Thyroid gland (tissue), 4 donors: ENCODE measurements around the gene PAM.

ENCODE experiments used
- POLR2A ChIP-seq, 2 donors: fragments of 450-650 bp; IDR thresholded peaks; one replicate each; pipeline ENCODE4 v1.6.1; 2017; ENCODE audit warnings: antibody characterized with exemption in 2 of 2, mild to moderate bottlenecking in 2 of 2, moderate library complexity in 1 of 2
- TF ChIP-seq, protein P1 (sequence below), 6 experiments: fragments of 200-600 bp in 3 of 6; fragments of 450-650 bp in 3 of 6; sonication (generic) in 3 of 6; IDR thresholded peaks; one replicate each; pipeline ENCODE4 v1.5.1; 2016 to 2019; ENCODE audit warnings: antibody characterized with exemption in 6 of 6, mild to moderate bottlenecking in 2 of 6, inconsistent platforms in 1 of 6, moderate library complexity in 1 of 6

DNA sequence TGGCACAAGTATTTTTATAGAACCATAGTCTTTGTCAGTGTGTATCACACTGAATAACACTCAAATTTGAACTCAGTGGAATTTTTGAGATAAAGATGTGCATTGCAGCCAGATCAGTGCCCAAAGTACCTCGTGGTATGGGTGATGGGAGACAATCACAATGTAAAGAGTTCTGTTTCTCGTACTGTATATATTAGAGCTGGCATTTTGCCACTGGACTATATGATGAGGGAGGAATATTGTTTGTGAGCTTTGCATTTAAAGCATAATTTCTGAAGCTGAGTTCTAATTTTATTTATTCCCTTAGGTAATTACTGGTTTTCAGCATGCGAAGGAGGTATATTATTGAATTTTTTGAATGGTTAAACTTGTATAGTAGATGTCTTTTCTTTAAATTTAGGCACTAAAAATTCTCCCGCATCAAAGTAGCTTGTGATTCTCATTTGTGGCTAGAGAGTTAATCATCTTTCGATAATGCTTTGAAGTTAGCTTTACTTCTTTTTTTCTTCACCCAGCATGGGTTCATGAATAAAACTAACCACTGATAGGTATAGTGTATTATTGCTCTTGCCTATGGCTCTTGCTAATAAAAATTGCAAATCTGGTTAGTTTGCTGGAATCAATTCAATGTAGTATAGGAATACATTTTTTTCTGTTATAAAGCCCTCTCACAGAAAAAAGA is 43.1 kb downstream of the PAM start:
- TF ChIP-seq, protein P1, sequence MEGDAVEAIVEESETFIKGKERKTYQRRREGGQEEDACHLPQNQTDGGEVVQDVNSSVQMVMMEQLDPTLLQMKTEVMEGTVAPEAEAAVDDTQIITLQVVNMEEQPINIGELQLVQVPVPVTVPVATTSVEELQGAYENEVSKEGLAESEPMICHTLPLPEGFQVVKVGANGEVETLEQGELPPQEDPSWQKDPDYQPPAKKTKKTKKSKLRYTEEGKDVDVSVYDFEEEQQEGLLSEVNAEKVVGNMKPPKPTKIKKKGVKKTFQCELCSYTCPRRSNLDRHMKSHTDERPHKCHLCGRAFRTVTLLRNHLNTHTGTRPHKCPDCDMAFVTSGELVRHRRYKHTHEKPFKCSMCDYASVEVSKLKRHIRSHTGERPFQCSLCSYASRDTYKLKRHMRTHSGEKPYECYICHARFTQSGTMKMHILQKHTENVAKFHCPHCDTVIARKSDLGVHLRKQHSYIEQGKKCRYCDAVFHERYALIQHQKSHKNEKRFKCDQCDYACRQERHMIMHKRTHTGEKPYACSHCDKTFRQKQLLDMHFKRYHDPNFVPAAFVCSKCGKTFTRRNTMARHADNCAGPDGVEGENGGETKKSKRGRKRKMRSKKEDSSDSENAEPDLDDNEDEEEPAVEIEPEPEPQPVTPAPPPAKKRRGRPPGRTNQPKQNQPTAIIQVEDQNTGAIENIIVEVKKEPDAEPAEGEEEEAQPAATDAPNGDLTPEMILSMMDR (IDR thresholded peaks at IDR 0.05): no peak
- no peak for TF ChIP-seq POLR2A (IDR thresholded peaks at IDR 0.05)
